DMS 273 (cell line): ENCODE data around the gene ADGRG1.

Source experiments
- DNase-seq: peaks from one replicate; lab custom pipeline; 2025; ENCODE audit not compliant: unreplicated experiment; lab: John Stamatoyannopoulos, UW

Gene ADGRG1

GRCh38 chr16:57647136-57647875, 18.9 kb downstream of the ADGRG1 start:
- DNase-seq, result no peak

DNA sequence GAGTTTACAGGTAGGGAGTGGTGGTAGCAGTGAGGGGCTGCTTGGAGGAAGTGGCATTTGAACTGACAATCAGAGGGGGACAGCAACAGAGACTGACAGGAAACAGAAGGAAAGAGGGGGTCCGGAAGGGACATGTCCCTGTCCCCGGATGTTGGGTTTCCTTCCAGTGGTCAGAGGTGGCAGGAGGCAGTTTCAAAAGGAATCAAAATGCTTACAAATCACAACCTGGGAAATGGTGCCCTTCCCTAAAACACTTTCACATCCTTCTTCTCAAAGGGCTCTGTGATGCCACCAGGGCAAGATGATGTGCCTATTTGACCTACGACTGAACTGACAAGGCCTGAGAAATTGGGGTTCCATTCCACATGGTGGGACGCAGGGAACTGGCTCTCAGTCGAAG, 19.7 kb downstream of the ADGRG1 start:
- DNase-seq, result no peak

DNA sequence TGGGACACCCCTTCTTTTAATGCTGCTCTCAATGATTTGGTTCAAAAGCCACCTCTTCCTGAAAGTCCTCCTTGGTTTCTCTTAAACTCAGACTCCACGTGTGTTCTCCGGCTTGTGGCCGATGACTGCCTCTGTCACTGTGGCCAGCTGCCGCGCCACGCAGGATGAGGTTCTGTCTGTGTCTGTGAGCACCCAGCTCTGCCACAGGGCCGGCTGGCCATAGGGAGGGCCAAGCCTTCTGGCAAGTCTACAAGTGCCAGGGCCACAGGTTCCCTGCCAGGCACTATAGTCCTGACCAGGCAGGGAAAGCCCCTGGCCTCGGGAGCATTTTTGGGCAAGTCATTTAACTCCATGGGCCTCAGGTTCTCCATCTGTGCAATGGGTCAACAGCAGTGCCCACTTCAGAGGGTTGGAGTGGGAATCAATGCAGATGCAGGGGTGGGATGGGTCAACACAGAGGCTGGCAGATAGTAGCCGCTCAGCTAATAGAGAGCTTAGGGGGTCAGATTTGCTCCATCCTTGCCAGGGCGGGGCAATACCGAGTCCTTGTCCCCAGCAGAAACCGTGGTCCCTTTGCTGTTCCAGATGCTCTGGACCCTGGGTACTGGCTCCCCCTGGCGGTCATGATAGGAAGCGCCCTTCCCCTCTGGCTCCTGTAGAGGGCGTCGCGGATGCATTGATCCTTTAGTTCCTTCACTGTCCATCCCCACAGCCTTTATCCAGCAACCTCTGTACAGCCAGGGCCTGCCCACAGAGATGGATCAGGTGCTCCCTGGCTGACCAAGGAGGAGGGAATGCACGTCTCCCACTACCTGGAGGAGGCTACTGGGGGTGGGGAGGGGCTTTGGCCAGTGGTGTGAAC, 20.4 kb downstream of the ADGRG1 start:
- peak; percentile 90 for DNase-seq

DNA sequence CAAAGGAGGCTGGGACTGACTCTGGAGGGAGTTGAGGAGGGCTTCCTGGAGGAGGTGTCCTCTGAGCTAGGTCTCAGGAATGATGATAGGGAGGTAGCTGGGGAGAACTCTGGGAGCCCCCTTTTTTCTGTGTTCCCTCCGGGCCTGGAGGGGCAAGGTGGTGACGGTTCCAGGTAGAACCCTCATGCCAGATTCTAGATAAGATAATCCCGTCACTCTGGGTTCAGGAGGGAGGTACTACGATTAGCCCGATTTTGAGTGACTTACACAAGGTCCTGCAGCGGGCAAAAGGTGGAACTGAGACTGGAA, 21.0 kb downstream of the ADGRG1 start:
- no peak for DNase-seq

- no peak for DNase-seq
These were observed 21.4 kb downstream of the ADGRG1 start for GRCh38 chr16:57649846-57650245.

GRCh38 chr16:57651344-57652333, 23.2 kb downstream of the ADGRG1 start:
- DNase-seq, result peak; percentile 42

DNA sequence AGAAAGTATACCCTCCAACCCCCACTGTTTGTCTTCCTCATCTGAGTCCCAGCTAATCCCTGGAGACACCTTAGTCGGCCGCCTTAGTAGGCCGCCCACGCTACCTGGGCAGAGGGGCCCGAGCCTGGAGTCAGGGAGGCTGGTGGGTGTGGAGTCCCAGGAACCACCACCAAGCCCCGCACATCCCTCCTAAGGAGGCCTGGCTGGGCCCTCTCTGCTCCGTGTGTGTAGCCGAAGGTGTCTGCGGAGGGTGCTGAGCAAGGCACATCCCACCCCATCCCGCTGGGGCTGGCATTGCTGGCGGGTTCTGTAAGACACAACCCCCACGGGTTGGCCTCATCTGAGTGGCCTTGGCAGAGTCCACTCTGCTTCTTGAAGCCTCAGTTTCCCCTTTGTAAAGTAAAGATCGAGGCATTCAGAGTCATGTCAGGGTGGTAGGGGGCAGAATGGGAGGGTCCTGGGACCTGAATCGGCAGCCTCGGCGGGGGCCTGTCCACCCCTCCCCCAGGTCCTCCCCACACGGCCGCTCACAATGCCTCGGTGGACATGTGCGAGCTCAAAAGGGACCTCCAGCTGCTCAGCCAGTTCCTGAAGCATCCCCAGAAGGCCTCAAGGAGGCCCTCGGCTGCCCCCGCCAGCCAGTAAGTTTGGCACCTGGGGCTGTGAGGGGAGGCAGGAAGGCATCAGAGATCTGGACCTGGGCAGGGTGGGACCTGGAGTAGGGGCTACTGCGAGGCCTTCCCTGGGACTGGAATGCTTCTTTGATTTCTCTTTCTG, 24.5 kb downstream of the ADGRG1 start:
- DNase-seq, result no peak

DNA sequence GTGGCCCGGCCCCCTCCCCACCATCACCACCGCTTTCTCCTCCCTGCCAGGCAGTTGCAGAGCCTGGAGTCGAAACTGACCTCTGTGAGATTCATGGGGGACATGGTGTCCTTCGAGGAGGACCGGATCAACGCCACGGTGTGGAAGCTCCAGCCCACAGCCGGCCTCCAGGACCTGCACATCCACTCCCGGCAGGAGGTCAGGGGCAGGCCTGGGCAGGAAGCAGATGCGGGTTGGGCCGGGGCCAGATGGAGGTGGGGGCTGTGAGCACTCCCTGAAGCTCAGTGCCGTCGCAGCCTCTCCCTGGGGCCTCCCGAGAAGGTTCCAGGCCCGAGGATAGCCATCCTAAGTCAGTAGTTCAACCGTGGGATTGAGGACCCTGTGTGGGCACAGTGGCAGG, 25.5 kb downstream of the ADGRG1 start:
- DNase-seq, result peak; percentile 78

DNA sequence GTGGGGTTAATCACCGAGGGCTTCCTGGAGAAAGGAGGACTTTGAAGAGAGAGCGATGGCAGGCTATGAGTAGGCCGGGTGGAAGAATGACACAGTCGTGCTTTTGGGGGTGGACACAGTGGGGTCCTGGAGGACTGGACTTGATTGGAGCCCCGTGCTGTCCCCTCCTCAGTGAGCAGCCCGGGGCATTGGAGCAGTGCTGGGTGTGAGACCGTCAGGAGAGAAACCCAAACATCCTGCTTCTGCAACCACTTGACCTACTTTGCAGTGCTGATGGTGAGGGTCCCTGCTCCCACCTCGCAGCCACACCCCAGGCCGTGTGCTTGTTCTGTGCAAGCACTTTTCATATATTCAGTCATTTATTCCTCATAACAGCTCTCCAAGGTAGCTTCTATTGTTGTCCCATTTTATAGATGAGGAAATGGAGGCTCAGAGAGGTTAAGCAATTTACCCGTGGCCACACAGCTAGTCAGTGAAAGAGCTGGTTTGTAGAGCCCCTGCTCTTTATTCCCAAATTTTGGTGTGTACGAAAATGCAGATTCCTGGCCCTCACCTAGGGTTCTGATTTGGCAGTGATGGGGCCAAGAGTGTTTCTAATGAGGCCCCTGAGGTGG, 28.0 kb downstream of the ADGRG1 start:
- DNase-seq, result no peak

DNA sequence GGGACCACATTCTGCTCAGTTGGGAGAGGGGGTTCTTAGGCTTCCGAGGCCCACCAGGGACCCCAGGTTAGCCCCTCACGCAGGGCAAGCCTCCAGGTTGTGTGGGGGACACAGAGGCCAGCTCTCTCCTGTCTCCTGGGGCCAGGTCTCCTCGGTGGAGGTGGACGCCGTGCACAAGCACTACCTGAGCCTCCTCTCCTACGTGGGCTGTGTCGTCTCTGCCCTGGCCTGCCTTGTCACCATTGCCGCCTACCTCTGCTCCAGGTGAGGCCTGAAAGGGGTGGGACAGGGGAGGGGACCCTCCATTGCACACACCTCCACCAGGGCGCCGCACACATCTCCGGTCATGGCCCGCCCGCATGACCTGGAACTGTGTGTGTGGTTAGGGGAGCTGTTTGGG, 28.8 kb downstream of the ADGRG1 start:
- no peak for DNase-seq

DNA sequence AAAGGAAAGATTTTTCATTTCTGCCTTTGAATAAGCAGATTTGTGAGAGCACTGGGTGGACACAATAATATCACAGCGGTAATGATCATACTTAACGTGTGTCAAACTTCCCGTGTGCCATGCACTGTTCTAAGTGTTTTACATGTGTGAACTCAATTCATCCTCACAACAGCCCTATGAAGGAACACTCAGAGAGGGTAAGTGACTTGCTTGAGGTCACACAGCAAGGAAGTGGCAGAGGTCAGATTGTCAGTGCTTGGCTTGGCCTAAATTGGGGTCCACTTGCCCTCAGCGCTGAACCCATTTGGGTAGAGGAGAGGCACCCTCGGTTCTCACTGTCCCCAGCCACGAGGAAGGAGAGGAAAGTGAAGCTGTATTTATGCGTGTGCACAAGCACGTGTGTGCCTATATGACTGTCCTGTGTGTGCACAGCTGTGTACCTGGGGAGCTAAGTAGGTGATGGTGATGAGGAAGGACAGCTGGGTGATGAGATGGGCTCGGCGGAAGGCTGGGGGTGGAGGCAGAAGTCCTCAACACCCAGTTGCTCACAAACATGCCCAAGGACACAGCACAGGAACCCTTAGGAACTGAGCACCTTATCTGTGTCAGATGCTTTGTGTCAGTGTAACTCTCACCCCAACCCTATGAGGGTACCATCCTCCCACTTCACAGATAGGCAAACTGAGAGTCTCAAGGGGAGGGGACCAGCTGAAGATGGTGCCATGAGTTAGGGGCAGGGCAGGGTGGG, 29.9 kb downstream of the ADGRG1 start:
- DNase-seq, result no peak

GRCh38 chr16:57658878-57659674, 30.6 kb downstream of the ADGRG1 start:
- DNase-seq, result no peak

DNA sequence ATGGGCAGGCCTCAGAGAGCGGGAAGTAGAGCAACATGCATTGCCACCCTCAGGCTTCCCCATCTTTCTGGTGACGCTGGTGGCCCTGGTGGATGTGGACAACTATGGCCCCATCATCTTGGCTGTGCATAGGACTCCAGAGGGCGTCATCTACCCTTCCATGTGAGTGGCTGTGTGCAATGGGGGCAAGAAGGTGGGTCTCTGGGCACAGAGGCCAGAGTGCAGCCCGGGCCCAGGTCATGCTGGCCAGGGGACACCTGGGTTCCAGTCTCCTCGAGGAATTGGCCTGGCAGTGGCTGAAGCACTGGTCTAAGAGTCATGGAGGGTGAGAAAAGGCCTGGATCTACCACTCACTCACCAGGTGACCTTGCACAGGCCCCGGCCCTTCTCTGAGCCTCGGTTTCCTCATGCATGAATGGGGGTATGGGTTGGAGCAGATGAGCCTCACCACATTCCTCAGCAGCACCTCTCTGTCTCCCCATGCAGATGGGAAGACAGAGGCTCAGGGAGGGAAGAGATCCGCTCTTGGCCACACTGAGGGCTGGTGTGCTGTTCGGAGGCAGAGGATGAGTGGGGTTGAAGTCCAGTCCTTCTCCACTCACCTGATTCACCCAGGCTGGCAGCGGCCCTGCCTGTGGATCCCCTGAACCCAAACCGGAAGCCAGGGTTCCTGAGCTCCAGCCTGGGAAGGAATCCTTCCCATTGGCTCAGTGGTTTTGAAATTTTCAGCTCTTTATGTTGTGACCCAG, 32.5 kb downstream of the ADGRG1 start:
- no peak for DNase-seq

DNA sequence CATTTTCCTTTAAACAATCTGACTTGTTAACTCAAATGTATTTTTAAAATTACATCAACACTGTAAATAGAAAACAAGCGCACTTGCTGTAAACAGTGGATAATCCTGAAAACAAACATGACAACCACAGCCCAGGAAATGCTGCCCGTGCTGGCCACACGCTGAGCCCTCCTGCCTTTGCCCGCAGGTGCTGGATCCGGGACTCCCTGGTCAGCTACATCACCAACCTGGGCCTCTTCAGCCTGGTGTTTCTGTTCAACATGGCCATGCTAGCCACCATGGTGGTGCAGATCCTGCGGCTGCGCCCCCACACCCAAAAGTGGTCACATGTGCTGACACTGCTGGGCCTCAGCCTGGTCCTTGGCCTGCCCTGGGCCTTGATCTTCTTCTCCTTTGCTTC, 33.1 kb downstream of the ADGRG1 start:
- DNase-seq, result no peak

- DNase-seq, result no peak
These were observed 33.8 kb downstream of the ADGRG1 start for GRCh38 chr16:57661936-57662906.

DNA sequence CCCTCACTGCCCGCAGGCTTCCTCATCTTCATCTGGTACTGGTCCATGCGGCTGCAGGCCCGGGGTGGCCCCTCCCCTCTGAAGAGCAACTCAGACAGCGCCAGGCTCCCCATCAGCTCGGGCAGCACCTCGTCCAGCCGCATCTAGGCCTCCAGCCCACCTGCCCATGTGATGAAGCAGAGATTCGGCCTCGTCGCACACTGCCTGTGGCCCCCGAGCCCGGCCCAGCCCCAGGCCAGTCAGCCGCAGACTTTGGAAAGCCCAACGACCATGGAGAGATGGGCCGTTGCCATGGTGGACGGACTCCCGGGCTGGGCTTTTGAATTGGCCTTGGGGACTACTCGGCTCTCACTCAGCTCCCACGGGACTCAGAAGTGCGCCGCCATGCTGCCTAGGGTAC, 35.0 kb downstream of the ADGRG1 start:
- DNase-seq, result no peak
